ENCODE measurements around the gene POLR3E. TPM values are rescaled to one million over a fixed set of nuclear protein-coding genes. Genes with fewer than 3 reads are reported as not detected.
A peak's percentile ranks its signal among the peaks of the same experiment; 100 is the strongest.
"Not testable (repeated sequence)": the region's sequence is repeated elsewhere in the genome, so short reads cannot be mapped to it uniquely, and the experiment has no call there.

POLR3E gene
- polyA plus RNA-seq, 1 experiment, result 60.9 TPM

- DNase-seq (ENCODE audit: low read depth), result no peak
- Histone ChIP-seq H3K4me3 (ENCODE audit: low read depth, low read length) (no peak overlapping the region), H3K27me3 (ENCODE audit: control insufficient read depth, insufficient read depth, low read length) (no peaks in the 10 kb centered on the region), H3K36me3 (ENCODE audit: control insufficient read depth, insufficient read depth, low read length) (peaks cover 20% of the 10 kb centered on the region)
- CTCF ChIA-PET, result no interaction called here
- no peak for TF ChIP-seq CTCF (IDR thresholded peaks at IDR 0.05; ENCODE audit: insufficient read depth, low read depth, low read length)
- POLR2A ChIA-PET, result no interaction called here
Observed at GRCh38 chr16:22348291-22348690, 51.1 kb downstream of the POLR3E start.

- CTCF ChIA-PET, result interaction anchor here (1.2 kb wide), 1 partner anchor 13 kb away, joined by 3 read pairs; no protein-coding TSS in a partner anchor
- H3K36me3 ChIP-seq (ENCODE audit: control insufficient read depth, insufficient read depth, low read length), result peaks cover 20% of the 10 kb centered on the region
- H3K27me3 ChIP-seq (ENCODE audit: control insufficient read depth, insufficient read depth, low read length); DNase-seq (ENCODE audit: low read depth); POLR2A ChIA-PET; H3K4me3 ChIP-seq (ENCODE audit: low read depth, low read length): not testable (repeated sequence)
Observed at GRCh38 chr16:22351017-22351416, 53.8 kb downstream of the POLR3E start.

DNA sequence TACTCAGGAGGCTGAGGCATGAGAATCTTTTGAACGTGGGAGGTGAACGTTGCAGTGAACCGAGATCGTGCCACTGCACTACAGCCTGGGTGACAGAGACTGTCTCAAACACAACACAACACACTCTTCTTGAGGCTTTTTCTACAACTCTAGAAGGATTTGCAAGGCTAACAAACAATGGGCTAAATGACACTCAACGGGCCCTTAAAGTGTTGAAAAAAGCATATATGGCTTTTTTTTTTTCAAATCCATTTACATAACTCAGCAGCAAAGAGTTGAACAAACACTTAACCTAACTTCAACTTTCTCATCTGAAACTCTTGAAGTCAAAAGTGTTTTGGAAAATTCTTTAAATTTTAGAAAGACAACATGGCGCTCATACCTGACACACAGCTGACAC, 54.9 kb downstream of the POLR3E start:
- peaks cover 14% of the 10 kb centered on the region for H3K36me3 ChIP-seq (ENCODE audit: control insufficient read depth, insufficient read depth, low read length)
- CTCF ChIA-PET, result interaction anchor here (1.2 to 1.7 kb wide), 2 partner anchors 9 to 14 kb away, joined by 3 to 4 read pairs; no protein-coding TSS in a partner anchor
- TF ChIP-seq CTCF (IDR thresholded peaks at IDR 0.05; ENCODE audit: insufficient read depth, low read depth, low read length), result no peak
- H3K27me3 ChIP-seq (ENCODE audit: control insufficient read depth, insufficient read depth, low read length), result no peaks in the 10 kb centered on the region
- DNase-seq (ENCODE audit: low read depth), result no peak
- POLR2A ChIA-PET, result no interaction called here
- no peak overlapping the region for H3K4me3 ChIP-seq (ENCODE audit: low read depth, low read length)

GRCh38 chr16:22352723-22353122, 55.5 kb downstream of the POLR3E start:
- Histone ChIP-seq H3K4me3 (ENCODE audit: low read depth, low read length) (no peak overlapping the region), H3K27me3 (ENCODE audit: control insufficient read depth, insufficient read depth, low read length) (no peaks in the 10 kb centered on the region), H3K36me3 (ENCODE audit: control insufficient read depth, insufficient read depth, low read length) (peaks cover 10% of the 10 kb centered on the region)
- CTCF ChIA-PET, result interaction anchor here (1.7 kb wide), 1 partner anchor 9 kb away, joined by 4 read pairs; no protein-coding TSS in a partner anchor
- POLR2A ChIA-PET, result no interaction called here
- DNase-seq (ENCODE audit: low read depth), result no peak
- TF ChIP-seq CTCF (IDR thresholded peaks at IDR 0.05; ENCODE audit: insufficient read depth, low read depth, low read length), result no peak

DNA sequence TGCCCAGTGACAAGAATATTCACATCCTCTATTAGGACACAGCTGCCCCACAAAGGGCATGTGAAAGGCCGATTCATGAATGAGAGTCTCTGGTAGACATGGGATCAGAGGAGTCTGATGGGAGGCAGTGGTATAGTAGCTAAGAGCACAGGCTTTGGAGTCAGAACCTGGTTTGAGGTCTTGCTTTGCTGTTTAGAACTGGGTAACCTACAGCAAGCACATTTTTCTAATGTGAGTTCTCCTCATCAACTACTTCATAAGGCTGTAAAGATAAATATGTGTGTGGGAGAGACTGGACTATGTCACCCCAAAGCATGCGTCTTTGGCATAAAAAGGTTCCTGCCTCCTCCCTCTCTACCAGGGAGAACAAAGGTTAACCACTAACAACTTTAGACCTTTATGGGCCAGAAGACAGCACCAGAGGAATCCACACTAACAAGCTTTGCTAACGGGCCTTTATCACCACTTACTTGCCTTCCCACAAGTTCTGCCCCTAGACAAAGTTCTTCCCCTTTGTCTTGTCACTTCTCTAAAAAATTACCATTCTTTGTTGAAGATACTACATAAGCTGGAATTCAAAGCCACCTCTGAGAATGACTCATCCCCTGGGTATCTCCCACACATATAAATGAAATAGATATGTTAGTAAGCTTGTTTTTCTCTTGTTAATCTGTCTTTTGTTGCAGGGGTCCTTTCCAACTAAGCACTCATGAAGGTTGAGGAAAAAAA, 56.1 kb downstream of the POLR3E start:
- no peak overlapping the region for H3K4me3 ChIP-seq (ENCODE audit: low read depth, low read length)
- no peaks in the 10 kb centered on the region for H3K27me3 ChIP-seq (ENCODE audit: control insufficient read depth, insufficient read depth, low read length)
- no peak for TF ChIP-seq CTCF (IDR thresholded peaks at IDR 0.05; ENCODE audit: insufficient read depth, low read depth, low read length)
- ChIA-PET CTCF (interaction anchor here (1.1 to 1.7 kb wide), 2 partner anchors 10 to 44 kb away, joined by 3 to 4 read pairs; no protein-coding TSS in a partner anchor), POLR2A (interaction anchor here (0.5 to 0.6 kb wide), 2 partner anchors 16 to 1252 kb away, joined by 3 to 4 read pairs; no protein-coding TSS in a partner anchor)
- H3K36me3 ChIP-seq (ENCODE audit: control insufficient read depth, insufficient read depth, low read length), result peaks cover 8% of the 10 kb centered on the region
- peak; percentile 86 for DNase-seq (ENCODE audit: low read depth)
